ENCODE data around the gene ATP1B4. TPM values are rescaled to one million over a fixed set of nuclear protein-coding genes. Genes with fewer than 3 reads are reported as not detected.

ATP1B4 gene
- total and polyA plus RNA-seq, 10 of the 15 experiments (the other 5 are each of a cell fraction or from before 2014, with no cell fraction given), result not detected

DNA sequence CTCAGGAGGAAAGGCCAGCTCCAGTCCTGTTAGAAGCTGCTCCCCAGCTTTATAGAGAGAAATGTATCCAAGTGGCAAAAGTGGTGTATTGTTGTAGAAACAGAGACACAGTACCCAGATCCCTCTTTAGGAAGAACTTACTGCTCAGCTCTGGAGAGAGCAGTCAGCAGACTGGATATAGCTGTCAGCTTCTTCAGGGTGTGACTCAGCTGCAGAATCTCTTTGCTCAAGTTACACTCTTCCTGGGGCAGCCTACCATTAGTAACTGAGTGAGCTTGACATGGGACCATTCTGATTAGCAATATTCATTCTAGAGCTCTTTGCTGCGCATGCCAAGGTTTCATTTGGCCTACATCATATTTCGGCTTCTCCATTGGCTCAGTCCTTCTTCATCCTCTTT is 40.5 kb downstream of the ATP1B4 start (continued):
- TF ChIP-seq JUND (IDR thresholded peaks at IDR 0.05; ENCODE audit: low read depth, low read length), result no peak

GRCh38 chrX:120406638-120407037 is 44.7 kb downstream of the ATP1B4 start:
- POLR2A ChIA-PET, result no interaction called here
- Histone ChIP-seq H2AFZ (ENCODE audit: control insufficient read depth, low read depth, low read length) (no peak overlapping the region), H3K27ac (ENCODE audit: control insufficient read depth, insufficient read depth) (no peak overlapping the region), H3K4me3 (no peak overlapping the region), H3K9ac (ENCODE audit: control insufficient read depth, insufficient read depth, low read length) (no peak overlapping the region), H3K9me3 (replicated peaks; ENCODE audit: control insufficient read depth, insufficient read depth, low read length) (no peaks in the 10 kb centered on the region), H3K79me2 (ENCODE audit: control insufficient read depth, insufficient read depth, low read length) (no peaks in the 10 kb centered on the region), H4K20me1 (ENCODE audit: control insufficient read depth, insufficient read depth) (no peaks in the 10 kb centered on the region), H3K36me3 (ENCODE audit: control insufficient read depth in 2 of 2, insufficient read depth in 2 of 2, low read length in 1 of 2) (no peaks in the 10 kb centered on the region), H3K4me1 (ENCODE audit: control insufficient read depth, insufficient read depth, low read length) (no peaks in the 10 kb centered on the region), H3K4me2 (ENCODE audit: control insufficient read depth, insufficient read depth) (no peak overlapping the region), H3K27me3 (replicated peaks in 1 of 2; ENCODE audit: control insufficient read depth in 2 of 2, insufficient read depth in 2 of 2, low read length in 1 of 2) (no peaks in the 10 kb centered on the region)
- intact Hi-C loops (cut with micrococcal nuclease; ENCODE audit: unreplicated experiment) (no loop called here), in situ Hi-C loops (cut with MboI) (no loop called here)
- ATAC-seq (no peak), FAIRE-seq (no peak), DNase-seq (ENCODE audit: low read depth, low spot score) (no peak)
- BruUV-seq (replicated peaks), result no TSS peak
- SMC1A ChIA-PET (ENCODE audit: uncharacterized antibody, unreplicated experiment), result no interaction called here
- RAD21 ChIA-PET (ENCODE audit: unreplicated experiment), result no interaction called here
- TF ChIP-seq ATF2 (IDR thresholded peaks at IDR 0.05; ENCODE audit: low read length), result no peak
- CTCF ChIA-PET, result no interaction called here
- whole genome bisulfite sequencing (ENCODE audit: insufficient coverage, insufficient replicate concordance, low lambda C conversion rate, missing lambda C conversion rate), result 57% methylated on average over 5 of the region's 5 CpGs

GRCh38 chrX:120408168-120408567 is 46.3 kb downstream of the ATP1B4 start:
- no peaks in the 10 kb centered on the region for H3K36me3 ChIP-seq (ENCODE audit: control insufficient read depth in 2 of 2, insufficient read depth in 2 of 2, low read length in 1 of 2)
- H3K27ac ChIP-seq (ENCODE audit: control insufficient read depth, insufficient read depth), result no peak overlapping the region
- 29% methylated on average over 1 of the region's 1 CpG for whole genome bisulfite sequencing (ENCODE audit: insufficient coverage, insufficient replicate concordance, low lambda C conversion rate, missing lambda C conversion rate)
- ChIA-PET CTCF (no interaction called here), POLR2A (no interaction called here), SMC1A (ENCODE audit: uncharacterized antibody, unreplicated experiment) (no interaction called here), RAD21 (ENCODE audit: unreplicated experiment) (no interaction called here)
- H3K9ac ChIP-seq (ENCODE audit: control insufficient read depth, insufficient read depth, low read length), result no peak overlapping the region
- DNase-seq (ENCODE audit: low read depth, low spot score) (no peak), FAIRE-seq (no peak), ATAC-seq (no peak)
- no peaks in the 10 kb centered on the region for H3K79me2 ChIP-seq (ENCODE audit: control insufficient read depth, insufficient read depth, low read length)
- no TSS peak for BruUV-seq (replicated peaks)
- TF ChIP-seq YBX1 (IDR thresholded peaks at IDR 0.05) (no peak), ZZZ3 (IDR thresholded peaks at IDR 0.05; ENCODE audit: control insufficient read depth, insufficient read length, low read depth) (no peak), MTA3 (IDR thresholded peaks at IDR 0.05; ENCODE audit: borderline replicate concordance, low read length) (no peak), HCFC1 (IDR thresholded peaks at IDR 0.05; ENCODE audit: low read length) (no peak), CBFB (IDR thresholded peaks at IDR 0.05; ENCODE audit: low read depth) (no peak)
- TF ChIP-seq, protein P1, sequence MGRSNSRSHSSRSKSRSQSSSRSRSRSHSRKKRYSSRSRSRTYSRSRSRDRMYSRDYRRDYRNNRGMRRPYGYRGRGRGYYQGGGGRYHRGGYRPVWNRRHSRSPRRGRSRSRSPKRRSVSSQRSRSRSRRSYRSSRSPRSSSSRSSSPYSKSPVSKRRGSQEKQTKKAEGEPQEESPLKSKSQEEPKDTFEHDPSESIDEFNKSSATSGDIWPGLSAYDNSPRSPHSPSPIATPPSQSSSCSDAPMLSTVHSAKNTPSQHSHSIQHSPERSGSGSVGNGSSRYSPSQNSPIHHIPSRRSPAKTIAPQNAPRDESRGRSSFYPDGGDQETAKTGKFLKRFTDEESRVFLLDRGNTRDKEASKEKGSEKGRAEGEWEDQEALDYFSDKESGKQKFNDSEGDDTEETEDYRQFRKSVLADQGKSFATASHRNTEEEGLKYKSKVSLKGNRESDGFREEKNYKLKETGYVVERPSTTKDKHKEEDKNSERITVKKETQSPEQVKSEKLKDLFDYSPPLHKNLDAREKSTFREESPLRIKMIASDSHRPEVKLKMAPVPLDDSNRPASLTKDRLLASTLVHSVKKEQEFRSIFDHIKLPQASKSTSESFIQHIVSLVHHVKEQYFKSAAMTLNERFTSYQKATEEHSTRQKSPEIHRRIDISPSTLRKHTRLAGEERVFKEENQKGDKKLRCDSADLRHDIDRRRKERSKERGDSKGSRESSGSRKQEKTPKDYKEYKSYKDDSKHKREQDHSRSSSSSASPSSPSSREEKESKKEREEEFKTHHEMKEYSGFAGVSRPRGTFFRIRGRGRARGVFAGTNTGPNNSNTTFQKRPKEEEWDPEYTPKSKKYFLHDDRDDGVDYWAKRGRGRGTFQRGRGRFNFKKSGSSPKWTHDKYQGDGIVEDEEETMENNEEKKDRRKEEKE (IDR thresholded peaks at IDR 0.05), result no peak
- intact Hi-C loops (cut with micrococcal nuclease; ENCODE audit: unreplicated experiment) (no loop called here), in situ Hi-C loops (cut with MboI) (no loop called here)
- H3K9me3 ChIP-seq (replicated peaks; ENCODE audit: control insufficient read depth, insufficient read depth, low read length), result no peaks in the 10 kb centered on the region
- H3K4me2 ChIP-seq (ENCODE audit: control insufficient read depth, insufficient read depth), result no peak overlapping the region
- no peaks in the 10 kb centered on the region for H3K27me3 ChIP-seq (replicated peaks in 1 of 2; ENCODE audit: control insufficient read depth in 2 of 2, insufficient read depth in 2 of 2, low read length in 1 of 2)
- no peaks in the 10 kb centered on the region for H3K4me1 ChIP-seq (ENCODE audit: control insufficient read depth, insufficient read depth, low read length)
- no peak overlapping the region for H3K4me3 ChIP-seq
- no peaks in the 10 kb centered on the region for H4K20me1 ChIP-seq (ENCODE audit: control insufficient read depth, insufficient read depth)
- no peak overlapping the region for H2AFZ ChIP-seq (ENCODE audit: control insufficient read depth, low read depth, low read length)
